HCT116 (cell line): ENCODE measurements around the gene TENT5A. TPM values are rescaled to one million over a fixed set of nuclear protein-coding genes. Genes with fewer than 3 reads are reported as not detected.

Source experiments
- ATAC-seq: fragments of 200-7000 bp; cut with Tn5 transposase; 2 replicates; pipeline ENCODE4 v1.9.1; 2020; ENCODE audit warnings: mild to moderate bottlenecking, moderate library complexity
- BruUV-seq: library from RNA; stranded (reverse); fragments of 400-500 nt; replicated peaks from 2 replicates; lab custom pipeline; 2021; lab: Mats Ljungman, UMichigan
- CTCF ChIA-PET: fragments of 300-600 bp; sonication (Branson Sonifier 250); formaldehyde crosslinking; loops from one replicate; lab custom pipeline; 2021; ENCODE audit warnings: antibody characterized with exemption; lab: Charles Lee
- POLR2A ChIA-PET: fragments of 300-600, 350-600 bp; sonication (Branson Sonifier 250); formaldehyde crosslinking; loops from one replicate; lab custom pipeline; 2021; ENCODE audit warnings: antibody characterized with exemption; lab: Charles Lee
- RAD21 ChIA-PET, 2 experiments: fragments of 300-600 bp; sonication (Branson Sonifier 250); formaldehyde crosslinking; loops; one replicate each; lab custom pipeline; 2023; ENCODE audit warnings: low total read pairs in 2 of 2; ENCODE audit not compliant: uncharacterized antibody in 2 of 2, unreplicated experiment in 2 of 2, low non-redundant PET in 1 of 2; lab: Charles Lee
- DNase-seq: peaks from one replicate; pipeline ENCODE4 v3.0.0-alpha.2; 2010; ENCODE audit warnings: low read depth, low spot score
- H2AFZ ChIP-seq: fragments of 200-600 bp; shearing (Covaris generic), sonication (generic); 2 replicates; pipeline ENCODE4 v1.6.1; 2017; ENCODE audit warnings: low read depth, mixed run types, mixed read lengths, antibody characterized with exemption, low read length; ENCODE audit not compliant: poor library complexity, severe bottlenecking
- H3K27ac ChIP-seq: 2 replicates; pipeline ENCODE4 v1.5.1; 2012; ENCODE audit warnings: low read depth, low read length
- H3K27me3 ChIP-seq: fragments of 200-600 bp; sonication (generic); 2 replicates; pipeline ENCODE4 v1.6.1; 2016; ENCODE audit warnings: mixed run types, low read length, mixed read lengths; ENCODE audit not compliant: insufficient read depth
- H3K36me3 ChIP-seq, 2 experiments: fragments of 200-500 bp in 1 of 2; fragments of 200-600 bp in 1 of 2; sonication (Bioruptor generic) in 1 of 2; sonication (generic) in 1 of 2; 2 replicates each; pipeline versions ENCODE4 v1.5.1 to v1.6.1; 2014 to 2016; ENCODE audit warnings: low read length in 2 of 2, inconsistent platforms in 1 of 2, mixed read lengths in 1 of 2, mixed run types in 1 of 2; ENCODE audit not compliant: insufficient read depth in 2 of 2, control insufficient read depth in 1 of 2
- H3K4me1 ChIP-seq, 2 experiments: fragments of 200-600 bp in 1 of 2; sonication (generic) in 1 of 2; 2 replicates each; pipeline versions ENCODE4 v1.5.1 to v1.6.1; 2012 to 2017; ENCODE audit warnings: low read length in 2 of 2, inconsistent platforms in 1 of 2, mild to moderate bottlenecking in 1 of 2, mixed read lengths in 1 of 2, mixed run types in 1 of 2, moderate library complexity in 1 of 2; ENCODE audit not compliant: insufficient read depth in 2 of 2, control insufficient read depth in 1 of 2
- H3K4me2 ChIP-seq: fragments of 200-600 bp; sonication (generic); 2 replicates; pipeline ENCODE4 v1.6.1; 2017; ENCODE audit warnings: mixed run types, low read length, mixed read lengths
- H3K4me3 ChIP-seq, 2 experiments: fragments of 200-600 bp in 1 of 2; sonication (generic) in 1 of 2; replicated peaks in 1 of 2; 2 replicates each; pipeline ENCODE4 v1.5.1; 2011 to 2016; ENCODE audit warnings: low read length in 2 of 2, control low read depth in 1 of 2, low read depth in 1 of 2, mild to moderate bottlenecking in 1 of 2, mixed read lengths in 1 of 2, mixed run types in 1 of 2
- H3K79me2 ChIP-seq: fragments of 200-600 bp; sonication (generic); 2 replicates; pipeline ENCODE4 v1.6.1; 2017; ENCODE audit warnings: mild to moderate bottlenecking, mixed run types, low read length, moderate library complexity, mixed read lengths; ENCODE audit not compliant: insufficient read depth
- H3K9ac ChIP-seq: fragments of 200-600 bp; sonication (generic); 2 replicates; pipeline ENCODE4 v1.6.1; 2016; ENCODE audit warnings: low read length, mixed read lengths
- H3K9me2 ChIP-seq: fragments of 200-600 bp; sonication (generic), shearing (Covaris generic); 2 replicates; pipeline ENCODE4 v1.6.1; 2017; ENCODE audit warnings: mixed run types, mild to moderate bottlenecking, moderate library complexity; ENCODE audit not compliant: insufficient read depth
- H3K9me3 ChIP-seq, 2 experiments: fragments of 200-500 bp in 1 of 2; fragments of 200-600 bp in 1 of 2; sonication (Bioruptor generic) in 1 of 2; sonication (generic) in 1 of 2; 2 replicates each; pipeline ENCODE4 v1.6.1; 2014 to 2017; ENCODE audit warnings: low read length in 2 of 2, mixed read lengths in 2 of 2, inconsistent platforms in 1 of 2, low read depth in 1 of 2, mild to moderate bottlenecking in 1 of 2, mixed run types in 1 of 2, moderate library complexity in 1 of 2; ENCODE audit not compliant: control insufficient read depth in 1 of 2, insufficient read depth in 1 of 2
- H4K20me1 ChIP-seq: fragments of 200-600 bp; sonication (generic), shearing (Covaris generic); 2 replicates; pipeline ENCODE4 v1.6.1; 2017; ENCODE audit warnings: mixed run types, mild to moderate bottlenecking, moderate library complexity; ENCODE audit not compliant: insufficient read depth
- CEBPB ChIP-seq: IDR thresholded peaks from 2 replicates; pipeline ENCODE4 v1.6.1; 2012; ENCODE audit warnings: low read depth
- CTCF ChIP-seq, 3 experiments: fragments of 200-600 bp in 1 of 3; sonication (generic) in 1 of 3; IDR thresholded peaks in 2 of 3; conservative IDR thresholded peaks in 1 of 3; 2 replicates each; pipeline ENCODE4 v1.5.1; 2012 to 2017; ENCODE audit warnings: low read depth in 2 of 3, low read length in 2 of 3, antibody characterized with exemption in 1 of 3, borderline replicate concordance in 1 of 3, control low read depth in 1 of 3, mild to moderate bottlenecking in 1 of 3, mixed read lengths in 1 of 3, mixed run types in 1 of 3, moderate library complexity in 1 of 3; ENCODE audit not compliant: insufficient read depth in 1 of 3
- FOSL1 ChIP-seq: IDR thresholded peaks from 2 replicates; pipeline ENCODE4 v1.6.1; 2012; ENCODE audit warnings: low read depth
- JUND ChIP-seq: IDR thresholded peaks from 2 replicates; pipeline ENCODE4 v1.6.1; 2012
- POLR2AphosphoS5 ChIP-seq: IDR thresholded peaks from 2 replicates; pipeline ENCODE4 v1.6.1; 2011; ENCODE audit warnings: mild to moderate bottlenecking, low read depth, low read length, moderate library complexity
- RAD21 ChIP-seq: IDR thresholded peaks from 2 replicates; pipeline ENCODE4 v1.6.1; 2012; ENCODE audit warnings: low read depth, mild to moderate bottlenecking
- REST ChIP-seq: IDR thresholded peaks from 2 replicates; pipeline ENCODE4 v1.6.1; 2012; ENCODE audit warnings: low read depth
- SIN3A ChIP-seq: IDR thresholded peaks from 2 replicates; pipeline ENCODE4 v1.6.1; 2012; ENCODE audit warnings: low read depth
- SP1 ChIP-seq: IDR thresholded peaks from 2 replicates; pipeline ENCODE4 v1.6.1; 2012; ENCODE audit warnings: low read depth
- TCF7L2 ChIP-seq: IDR thresholded peaks from 2 replicates; pipeline ENCODE4 v1.7.0; 2011; ENCODE audit warnings: borderline replicate concordance, inconsistent platforms; ENCODE audit not compliant: insufficient read depth, insufficient read length; ENCODE audit errors: extremely low read depth
- ZBTB33 ChIP-seq: IDR thresholded peaks from 2 replicates; pipeline ENCODE4 v1.6.1; 2011; ENCODE audit warnings: mild to moderate bottlenecking, low read length, moderate library complexity; ENCODE audit not compliant: insufficient replicate concordance; ENCODE audit errors: extremely low read depth
- ZFX ChIP-seq: fragments of 450-650 bp; IDR thresholded peaks from 2 replicates; pipeline ENCODE4 v1.6.1; 2017
- ZNF274 ChIP-seq: fragments of 200-500 bp; sonication (Bioruptor generic); IDR thresholded peaks from 2 replicates; pipeline ENCODE4 v1.6.1; 2014; ENCODE audit warnings: mild to moderate bottlenecking, low read depth, low read length, inconsistent platforms
- intact Hi-C: fragments of 100-400 bp; cut with micrococcal nuclease; formaldehyde crosslinking; loops from 2 replicates; pipeline ENCODE4 v1.10.0; 2022
- total RNA-seq: library from RNA; stranded (reverse); gene quantifications from one replicate; pipeline ENCODE4 v1.2.1, GENCODE V29; 2021; ENCODE audit not compliant: unreplicated experiment

TENT5A gene
- total RNA-seq, 1 experiment from 2014 or later = 11.2 TPM

GRCh38 chr6:81763968-81764367, 11.5 kb upstream of the TENT5A start:
- RAD21 ChIA-PET = no interaction called here
- CTCF ChIA-PET = no interaction called here
- TF ChIP-seq RAD21 (no peak), CEBPB (no peak), TCF7L2 (no peak), SIN3A (no peak), CTCF (IDR thresholded peaks at IDR 0.05 in 2 of 3, conservative IDR thresholded peaks at IDR 0.05 in 1 of 3; ENCODE audit: borderline replicate concordance in 1 of 3, insufficient read depth in 1 of 3, low read depth in 2 of 3, low read length in 2 of 3) (no peak), ZBTB33 (no peak), ZNF274 (no peak), FOSL1 (no peak), POLR2AphosphoS5 (no peak), JUND (no peak), ZFX (no peak), REST (no peak), SP1 (no peak)
- TF ChIP-seq, all 23 proteins: peak for 0
- no peak for DNase-seq
- peaks cover 0 to 6% of the 10 kb centered on the region in 2 experiments; a peak in 2 of 4 replicates for H3K4me1 ChIP-seq
- intact Hi-C loops = no loop called here
- no peak overlapping the region for H2AFZ ChIP-seq
- no peaks in the 10 kb centered on the region for H3K9me3 ChIP-seq
- no peaks in the 10 kb centered on the region for H3K9me2 ChIP-seq
- H3K79me2 ChIP-seq = no peaks in the 10 kb centered on the region
- H3K27me3 ChIP-seq = no peaks in the 10 kb centered on the region
- ATAC-seq = no peak
- H3K4me2 ChIP-seq = no peak overlapping the region
- H3K9ac ChIP-seq = no peak overlapping the region
- H3K27ac ChIP-seq = no peak overlapping the region
- POLR2A ChIA-PET = no interaction called here
- no peaks in the 10 kb centered on the region for H3K36me3 ChIP-seq
- H4K20me1 ChIP-seq = no peaks in the 10 kb centered on the region
- no TSS peak for BruUV-seq
- no peak overlapping the region for H3K4me3 ChIP-seq
